Measurements from ENCODE around the gene CYGB.
A peak's percentile ranks its signal among the peaks of the same experiment; 100 is the strongest.

The CYGB gene

DNA sequence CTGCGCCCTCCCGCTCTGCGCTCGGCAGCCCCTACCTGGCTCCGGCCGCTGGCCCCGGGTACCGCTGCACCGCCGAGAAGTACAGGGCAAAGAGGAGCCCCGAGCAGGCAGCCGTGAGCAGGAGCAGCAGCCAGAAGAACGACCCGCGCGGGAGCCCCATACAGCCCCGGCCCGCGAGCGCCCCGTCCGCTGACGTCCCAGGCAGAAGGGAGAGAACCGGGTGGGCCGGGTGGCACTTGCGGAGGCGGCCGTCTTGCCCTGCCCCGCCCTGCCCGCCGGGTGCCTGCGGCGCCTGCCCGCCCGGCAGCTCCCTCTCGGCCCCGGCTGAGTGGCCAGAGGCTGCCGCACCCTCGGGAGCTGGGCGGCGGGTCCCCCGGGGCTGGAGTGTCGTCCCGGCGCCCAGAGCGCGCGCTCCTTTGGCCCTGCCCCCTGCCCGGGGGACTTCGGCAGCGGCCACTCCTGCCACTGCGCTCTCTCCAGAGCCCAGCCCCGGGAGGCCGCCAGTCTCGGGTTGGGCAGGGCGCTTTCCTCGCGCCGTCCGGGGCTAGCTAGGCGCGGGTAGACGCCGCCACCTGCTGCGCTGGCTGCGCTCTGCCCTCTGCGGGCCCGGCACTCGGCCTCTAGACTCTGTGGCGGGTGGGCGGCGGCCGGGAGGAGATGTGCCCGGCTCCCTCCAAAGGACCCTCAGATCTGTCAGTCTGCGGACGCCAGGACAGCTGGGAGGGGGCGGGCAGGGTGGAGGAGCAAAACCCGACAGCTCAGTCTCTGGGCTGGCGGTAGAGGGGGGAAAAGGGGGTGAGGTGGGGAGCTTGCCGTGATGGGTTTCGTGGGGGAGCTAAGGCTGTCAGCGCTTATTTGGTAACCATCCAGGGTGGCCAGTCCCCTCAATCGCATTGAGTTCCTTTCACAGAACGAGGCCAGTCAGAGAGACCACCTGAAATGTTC is 48.4 kb upstream of the CYGB start, which contains the start of gene ST6GALNAC2 (continued):
- TF ChIP-seq PRDM1 (tag by site-specific recombination; IDR thresholded peaks at IDR 0.05): no peak

DNA sequence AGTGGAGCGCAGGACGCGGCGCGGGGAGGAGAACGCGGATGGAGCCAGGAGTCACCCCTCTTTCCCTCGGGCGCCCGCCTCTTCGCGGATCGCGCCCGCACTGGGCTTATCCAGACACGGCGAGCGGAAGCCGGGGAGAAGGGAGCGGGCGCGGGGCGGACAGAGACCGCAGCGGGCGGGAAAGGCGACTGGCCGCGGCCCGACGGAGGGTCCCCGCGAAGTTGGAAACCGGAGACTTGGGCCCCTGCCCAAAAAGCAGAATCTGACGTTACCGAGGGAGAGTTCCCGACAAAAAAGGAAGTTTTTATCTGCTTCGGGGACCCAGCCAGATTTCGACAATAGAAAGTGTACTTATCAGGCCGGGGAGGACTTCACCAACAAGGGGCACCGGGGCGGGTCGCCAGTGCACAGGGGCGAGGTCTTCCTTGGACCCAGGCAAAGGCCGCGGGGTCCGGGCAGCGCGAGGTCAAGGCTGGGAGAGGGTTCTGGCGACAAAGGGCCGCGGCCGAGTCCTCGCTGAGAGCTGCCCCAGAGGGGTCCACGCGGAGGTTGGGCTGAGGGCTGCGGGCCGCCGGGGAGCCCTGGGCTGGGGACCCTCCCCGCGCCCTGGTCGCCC is 47.6 kb upstream of the CYGB start:
- Histone ChIP-seq H3K27ac (ENCODE audit: extremely low read depth, low read depth, low read length) (peak overlapping the region; percentile 71; the same call in 1 of the 2 replicates), H3K4me1 (ENCODE audit: control insufficient read depth, insufficient read depth, low read length) (peaks cover 3% of the 10 kb centered on the region; the same call in 1 of the 2 replicates), H3K36me3 (ENCODE audit: control insufficient read depth in 2 of 2, insufficient read depth in 1 of 2, low read length in 2 of 2) (no peaks in the 10 kb centered on the region), H3K4me3 (ENCODE audit: low read depth, low read length) (peak overlapping the region; percentile 48), H3K9me3 (ENCODE audit: control insufficient read depth, insufficient read depth, low read depth, low read length) (no peaks in the 10 kb centered on the region)
- ChIA-PET CTCF (interaction anchor here (0.6 to 2.4 kb wide), 5 partner anchors 17 to 96 kb away, joined by 3 to 10 read pairs (median 5); no protein-coding TSS in a partner anchor), POLR2A (interaction anchor here (0.8 to 2.0 kb wide), 9 partner anchors 9 to 115 kb away, joined by 3 to 15 read pairs (median 5); partner anchors contain the start of gene PRCD)
- TF ChIP-seq YY2 (tag by site-specific recombination; IDR thresholded peaks at IDR 0.05): no peak
- TF ChIP-seq, protein P1, sequence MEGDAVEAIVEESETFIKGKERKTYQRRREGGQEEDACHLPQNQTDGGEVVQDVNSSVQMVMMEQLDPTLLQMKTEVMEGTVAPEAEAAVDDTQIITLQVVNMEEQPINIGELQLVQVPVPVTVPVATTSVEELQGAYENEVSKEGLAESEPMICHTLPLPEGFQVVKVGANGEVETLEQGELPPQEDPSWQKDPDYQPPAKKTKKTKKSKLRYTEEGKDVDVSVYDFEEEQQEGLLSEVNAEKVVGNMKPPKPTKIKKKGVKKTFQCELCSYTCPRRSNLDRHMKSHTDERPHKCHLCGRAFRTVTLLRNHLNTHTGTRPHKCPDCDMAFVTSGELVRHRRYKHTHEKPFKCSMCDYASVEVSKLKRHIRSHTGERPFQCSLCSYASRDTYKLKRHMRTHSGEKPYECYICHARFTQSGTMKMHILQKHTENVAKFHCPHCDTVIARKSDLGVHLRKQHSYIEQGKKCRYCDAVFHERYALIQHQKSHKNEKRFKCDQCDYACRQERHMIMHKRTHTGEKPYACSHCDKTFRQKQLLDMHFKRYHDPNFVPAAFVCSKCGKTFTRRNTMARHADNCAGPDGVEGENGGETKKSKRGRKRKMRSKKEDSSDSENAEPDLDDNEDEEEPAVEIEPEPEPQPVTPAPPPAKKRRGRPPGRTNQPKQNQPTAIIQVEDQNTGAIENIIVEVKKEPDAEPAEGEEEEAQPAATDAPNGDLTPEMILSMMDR (tag by site-specific recombination; IDR thresholded peaks at IDR 0.05): no peak
- TF ChIP-seq ZNF114 (tag by site-specific recombination; IDR thresholded peaks at IDR 0.05): no peak
- TF ChIP-seq ZNF768 (tag by site-specific recombination; IDR thresholded peaks at IDR 0.05): no peak

DNA sequence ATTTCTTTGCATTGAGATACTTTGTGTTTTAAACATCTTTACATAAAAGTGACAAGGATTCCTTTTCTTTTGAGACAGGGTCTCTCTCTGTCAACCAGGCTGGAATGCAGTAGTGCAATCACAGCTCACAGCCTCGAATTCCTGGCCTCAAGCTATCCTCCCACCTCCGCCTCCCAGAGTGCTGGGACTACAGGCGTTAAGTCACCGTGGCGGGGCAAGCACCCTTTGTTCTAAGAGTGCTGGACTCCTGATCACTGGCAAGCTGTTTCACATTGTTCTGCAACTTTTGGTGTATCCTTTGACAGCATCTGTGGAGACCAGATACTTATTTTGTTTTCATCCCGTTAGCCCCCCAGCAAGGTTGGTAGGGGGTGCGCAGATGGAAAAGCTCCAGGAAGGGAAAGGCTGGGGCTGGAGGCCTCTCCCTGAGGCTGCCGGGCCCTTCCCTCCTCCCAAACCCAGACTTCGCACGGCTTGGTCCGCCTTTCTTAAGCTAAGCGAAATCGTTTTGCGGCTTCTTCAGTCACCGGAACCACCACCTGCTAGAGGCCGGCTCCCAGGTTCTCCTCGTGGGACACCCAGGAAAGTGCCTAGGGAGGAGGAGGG is 47.0 kb upstream of the CYGB start:
- TF ChIP-seq GLIS1 (tag by site-specific recombination; IDR thresholded peaks at IDR 0.05): peak; percentile 24; the same call in 1 of the 2 replicates
- peak; percentile 15; the same call in 1 of the 2 replicates for TF ChIP-seq ZFHX2 (tag by site-specific recombination; conservative IDR thresholded peaks at IDR 0.05)
- TF ChIP-seq ZNF114 (tag by site-specific recombination; IDR thresholded peaks at IDR 0.05): no peak
- TF ChIP-seq WT1 (tag by site-specific recombination; IDR thresholded peaks at IDR 0.05): 0 out of 2 replicates have a peak, but pooled peaks have one; percentile 21
- TF ChIP-seq KLF9 (tag by site-specific recombination; IDR thresholded peaks at IDR 0.05; ENCODE audit: low read depth): no peak
- TF ChIP-seq ZNF10 (tag by site-specific recombination; IDR thresholded peaks at IDR 0.05): no peak
- Histone ChIP-seq H3K36me3 (ENCODE audit: control insufficient read depth in 2 of 2, insufficient read depth in 1 of 2, low read length in 2 of 2) (no peaks in the 10 kb centered on the region), H3K4me1 (ENCODE audit: control insufficient read depth, insufficient read depth, low read length) (peaks cover 3% of the 10 kb centered on the region; the same call in 1 of the 2 replicates), H3K9me3 (ENCODE audit: control insufficient read depth, insufficient read depth, low read depth, low read length) (no peaks in the 10 kb centered on the region), H3K4me3 (ENCODE audit: low read depth, low read length) (peak overlapping the region; percentile 48; the same call in 1 of the 2 replicates), H3K27ac (ENCODE audit: extremely low read depth, low read depth, low read length) (no peak overlapping the region)
- POLR2A ChIA-PET: interaction anchor here (0.7 to 2.0 kb wide), 5 partner anchors 13 to 115 kb away, joined by 3 to 6 read pairs (median 4); no protein-coding TSS in a partner anchor
- CTCF ChIA-PET: interaction anchor here (0.6 to 1.0 kb wide), 2 partner anchors 26 to 61 kb away, joined by 3 to 4 read pairs; no protein-coding TSS in a partner anchor

DNA sequence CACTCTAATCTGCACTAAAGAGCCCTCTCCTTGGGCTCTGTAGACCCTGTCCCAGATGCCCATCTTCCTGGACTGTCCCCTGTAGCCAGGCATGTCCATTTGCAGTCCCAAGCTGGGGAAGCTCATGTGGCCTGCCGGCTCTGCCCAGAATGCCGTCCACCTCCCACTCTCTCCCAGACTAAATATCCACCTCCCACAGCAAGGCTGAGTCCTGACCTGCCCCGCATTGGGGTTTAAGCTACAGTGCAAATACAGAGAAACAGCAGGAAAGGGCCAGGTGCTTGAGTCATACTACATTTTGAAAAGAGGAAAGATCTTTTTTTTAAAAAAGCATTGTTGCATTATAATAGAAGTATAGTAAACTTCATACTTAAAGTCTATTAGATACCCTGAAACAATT is 45.2 kb upstream of the CYGB start:
- H3K4me1 ChIP-seq (ENCODE audit: control insufficient read depth, insufficient read depth, low read length): peaks cover 3% of the 10 kb centered on the region; the same call in 1 of the 2 replicates
- H3K9me3 ChIP-seq (ENCODE audit: control insufficient read depth, insufficient read depth, low read depth, low read length): no peaks in the 10 kb centered on the region
- TF ChIP-seq ZNF830 (tag by site-specific recombination; IDR thresholded peaks at IDR 0.05; ENCODE audit: low read depth) (no peak), ZBTB8A (tag by site-specific recombination; IDR thresholded peaks at IDR 0.05) (no peak), ZNF404 (tag by site-specific recombination; IDR thresholded peaks at IDR 0.05) (no peak), EGR2 (tag by site-specific recombination; IDR thresholded peaks at IDR 0.05; ENCODE audit: low read depth) (peak; percentile 81), ZNF239 (tag by site-specific recombination; IDR thresholded peaks at IDR 0.05) (no peak), ZFHX2 (tag by site-specific recombination; conservative IDR thresholded peaks at IDR 0.05) (peak; percentile 82), KLF7 (tag by site-specific recombination; IDR thresholded peaks at IDR 0.05; ENCODE audit: borderline replicate concordance) (no peak), ZNF10 (tag by site-specific recombination; IDR thresholded peaks at IDR 0.05) (no peak), ZNF473 (tag by site-specific recombination; IDR thresholded peaks at IDR 0.05) (no peak), HOXA7 (CRISPR knock-in tag; IDR thresholded peaks at IDR 0.05; ENCODE audit: borderline replicate concordance) (no peak)
- TF ChIP-seq, protein P1 (tag by site-specific recombination; IDR thresholded peaks at IDR 0.05): no peak
- no peak overlapping the region for H3K27ac ChIP-seq (ENCODE audit: extremely low read depth, low read depth, low read length)
- CTCF ChIA-PET: interaction anchor here (1.2 to 2.1 kb wide), 2 partner anchors 42 to 99 kb away, joined by 3 to 6 read pairs; no protein-coding TSS in a partner anchor
- no peaks in the 10 kb centered on the region for H3K36me3 ChIP-seq (ENCODE audit: control insufficient read depth in 2 of 2, insufficient read depth in 1 of 2, low read length in 2 of 2)
- POLR2A ChIA-PET: interaction anchor here (0.6 to 1.4 kb wide), 3 partner anchors 17 to 168 kb away, joined by 3 to 4 read pairs (median 3); no protein-coding TSS in a partner anchor
- H3K4me3 ChIP-seq (ENCODE audit: low read depth, low read length): no peak overlapping the region
